ENCODE data around the gene EHD3.

EHD3 gene

DNA sequence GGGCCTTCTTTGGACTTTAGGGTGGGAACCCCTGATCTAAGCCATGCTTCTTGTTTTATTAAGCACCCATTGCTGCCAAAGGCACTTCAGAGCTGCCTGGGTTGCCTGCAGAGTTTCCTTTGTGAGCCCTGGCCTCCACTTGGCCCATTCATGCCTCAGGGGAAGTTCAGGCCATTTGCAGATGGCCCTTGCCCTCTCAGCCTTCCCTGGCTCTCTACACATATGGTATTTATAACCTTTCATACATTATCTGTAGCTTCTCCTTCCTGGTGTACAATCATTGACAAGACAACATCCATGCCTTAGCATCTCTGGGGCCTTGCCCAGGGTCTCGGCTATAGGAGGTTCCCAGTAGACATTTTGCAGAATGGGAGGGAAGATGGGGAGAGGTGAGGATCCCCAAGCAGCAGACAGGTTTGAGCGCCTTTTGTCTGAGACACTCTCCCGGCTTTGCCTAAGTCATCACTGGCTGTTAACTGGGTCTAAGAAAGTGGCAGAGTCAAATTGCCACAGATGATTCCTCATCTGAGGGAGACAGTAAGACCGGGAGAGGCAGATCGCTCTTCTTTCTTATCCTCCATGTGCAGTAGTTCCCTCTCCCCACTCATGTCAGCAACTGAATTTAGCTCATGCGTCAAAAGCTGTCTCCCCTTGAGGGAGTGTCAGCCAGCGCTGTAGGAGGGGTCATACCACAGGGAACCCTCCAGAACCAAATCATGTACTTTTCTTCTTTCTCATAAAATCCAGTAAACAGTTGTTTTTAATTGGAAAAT, 2.7 kb downstream of the EHD3 start:
- H3K9me3 ChIP-seq (ENCODE audit: control insufficient read depth, insufficient read depth, low read length): no peaks in the 10 kb centered on the region
- H3K36me3 ChIP-seq (ENCODE audit: insufficient read depth, low read length): no peaks in the 10 kb centered on the region
- no peak overlapping the region for H3K9ac ChIP-seq (ENCODE audit: low read depth, low read length)
- H3K4me1 ChIP-seq (ENCODE audit: insufficient read depth, low read length): peaks cover 12% of the 10 kb centered on the region

GRCh38 chr2:31237348-31238017, 3.5 kb downstream of the EHD3 start:
- no peak overlapping the region for H3K9ac ChIP-seq (ENCODE audit: low read depth, low read length)
- H3K4me1 ChIP-seq (ENCODE audit: insufficient read depth, low read length): peaks cover 12% of the 10 kb centered on the region
- H3K36me3 ChIP-seq (ENCODE audit: insufficient read depth, low read length): no peaks in the 10 kb centered on the region
- H3K9me3 ChIP-seq (ENCODE audit: control insufficient read depth, insufficient read depth, low read length): no peaks in the 10 kb centered on the region

DNA sequence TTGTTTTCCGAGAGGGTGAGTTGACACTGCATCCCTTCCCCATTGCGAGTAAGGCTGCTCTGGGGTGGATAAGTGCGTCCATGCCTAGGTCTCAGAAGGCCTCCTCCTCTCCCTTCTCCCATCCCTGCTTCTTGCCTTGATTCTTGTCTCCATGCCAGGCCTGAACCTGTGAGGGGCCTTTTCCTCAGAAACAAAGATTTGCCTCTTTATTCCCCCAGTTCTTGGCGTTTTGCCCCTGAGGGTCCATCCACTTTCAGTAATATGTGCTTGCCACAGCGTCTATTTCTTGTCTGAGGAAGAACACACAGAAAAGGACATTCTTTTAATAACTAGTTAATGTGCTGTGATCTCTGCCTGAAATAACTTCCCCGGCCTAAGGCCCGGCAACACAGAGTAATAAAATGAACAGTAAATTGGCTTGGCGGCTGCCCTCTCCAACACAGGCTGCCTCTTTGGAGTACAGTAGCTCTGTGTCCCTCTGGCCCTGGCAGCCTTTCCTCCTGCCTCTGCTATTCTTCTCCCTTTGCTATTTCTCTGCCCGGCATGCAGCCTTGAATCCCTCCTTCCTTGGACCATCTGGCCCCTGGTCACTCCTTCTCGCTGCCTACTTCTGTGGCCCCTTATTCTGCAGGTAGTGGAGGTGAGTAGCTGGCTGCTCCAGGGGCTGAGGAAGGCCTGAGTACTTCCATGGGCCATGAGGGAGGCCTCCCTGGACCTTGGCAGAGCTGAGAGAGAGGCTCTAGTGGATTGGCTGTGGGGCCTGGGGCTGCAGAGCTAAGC, 4.4 kb downstream of the EHD3 start:
- Histone ChIP-seq H3K4me1 (ENCODE audit: insufficient read depth, low read length) (peaks cover 8% of the 10 kb centered on the region; the same call in 1 of the 2 replicates), H3K9ac (ENCODE audit: low read depth, low read length) (no peak overlapping the region), H3K36me3 (ENCODE audit: insufficient read depth, low read length) (no peaks in the 10 kb centered on the region), H3K9me3 (ENCODE audit: control insufficient read depth, insufficient read depth, low read length) (no peaks in the 10 kb centered on the region)

- no peaks in the 10 kb centered on the region for H3K36me3 ChIP-seq (ENCODE audit: insufficient read depth, low read length)
- H3K9ac ChIP-seq (ENCODE audit: low read depth, low read length): no peak overlapping the region
- H3K9me3 ChIP-seq (ENCODE audit: control insufficient read depth, insufficient read depth, low read length): no peaks in the 10 kb centered on the region
- peaks cover 5% of the 10 kb centered on the region; the same call in 1 of the 2 replicates for H3K4me1 ChIP-seq (ENCODE audit: insufficient read depth, low read length)
Observed at GRCh38 chr2:31238906-31239592, 5.1 kb downstream of the EHD3 start.

- Histone ChIP-seq H3K9ac (ENCODE audit: low read depth, low read length) (no peak overlapping the region), H3K36me3 (ENCODE audit: insufficient read depth, low read length) (no peaks in the 10 kb centered on the region)
Observed at GRCh38 chr2:31239593-31240177, 5.7 kb downstream of the EHD3 start.

DNA sequence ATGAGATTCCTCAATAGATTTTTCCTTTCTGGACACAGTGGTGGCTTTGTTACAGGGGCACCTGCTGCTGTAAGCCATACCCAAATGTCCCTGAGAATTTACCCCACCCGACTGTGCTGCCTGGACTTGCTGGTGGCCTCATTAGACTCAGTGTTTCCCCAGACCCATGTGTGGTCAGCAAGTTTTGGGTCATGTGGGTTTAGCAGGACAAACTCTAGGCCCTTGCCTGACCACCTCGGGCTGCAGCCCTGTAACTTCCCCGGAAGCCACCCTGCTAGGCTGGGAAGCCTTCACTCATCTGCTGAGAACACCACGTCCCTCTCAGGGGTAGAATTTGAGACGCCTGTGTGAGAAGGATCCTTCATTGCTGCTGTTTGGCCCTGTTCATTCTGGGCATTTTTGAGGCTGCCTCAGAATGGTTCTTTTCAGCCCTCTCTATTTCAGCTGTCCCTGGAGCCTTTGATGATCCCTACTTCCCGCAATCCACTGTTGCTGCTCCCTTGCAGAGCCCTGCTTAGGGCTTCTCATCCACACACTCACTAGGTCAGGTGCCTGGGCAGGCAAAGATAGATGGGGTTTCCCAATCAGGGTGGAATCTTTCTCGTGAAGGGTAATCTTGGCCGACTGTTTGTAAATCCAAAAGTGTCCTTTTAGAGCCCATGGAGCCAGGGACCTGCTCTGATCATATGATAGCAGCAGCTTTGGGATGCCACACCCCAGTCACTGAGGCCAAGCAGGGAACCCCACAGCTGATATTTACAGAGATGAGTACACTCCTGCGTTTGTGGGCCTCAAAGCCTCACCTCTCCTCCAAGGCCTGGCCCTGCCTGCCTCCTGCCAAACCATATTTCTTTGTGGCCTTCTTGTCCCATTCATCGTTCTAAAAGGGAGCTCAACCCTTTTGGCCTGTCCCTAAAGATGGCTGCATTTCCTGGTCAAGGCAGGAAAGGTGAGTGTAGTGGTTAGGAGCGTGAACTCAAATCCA, 6.7 kb downstream of the EHD3 start:
- H3K9ac ChIP-seq (ENCODE audit: low read depth, low read length): no peak overlapping the region
- H3K9me3 ChIP-seq (ENCODE audit: control insufficient read depth, insufficient read depth, low read length): no peaks in the 10 kb centered on the region
- no peaks in the 10 kb centered on the region for H3K36me3 ChIP-seq (ENCODE audit: insufficient read depth, low read length)
- H3K4me1 ChIP-seq (ENCODE audit: insufficient read depth, low read length): peaks cover 4% of the 10 kb centered on the region; the same call in 1 of the 2 replicates

More at GRCh38 chr2:31239593-31240177, 5.7 kb downstream of the EHD3 start:
- Histone ChIP-seq H3K9me3 (ENCODE audit: control insufficient read depth, insufficient read depth, low read length) (no peaks in the 10 kb centered on the region), H3K4me1 (ENCODE audit: insufficient read depth, low read length) (peaks cover 5% of the 10 kb centered on the region; the same call in 1 of the 2 replicates)

- Histone ChIP-seq H3K36me3 (ENCODE audit: insufficient read depth, low read length) (no peaks in the 10 kb centered on the region), H3K4me1 (ENCODE audit: insufficient read depth, low read length) (no peaks in the 10 kb centered on the region; the same call in 1 of the 2 replicates), H3K9ac (ENCODE audit: low read depth, low read length) (no peak overlapping the region), H3K9me3 (ENCODE audit: control insufficient read depth, insufficient read depth, low read length) (no peaks in the 10 kb centered on the region)
Observed at GRCh38 chr2:31241625-31242270, 7.8 kb downstream of the EHD3 start.

GRCh38 chr2:31243053-31243452, 9.1 kb downstream of the EHD3 start:
- no peaks in the 10 kb centered on the region for H3K9me3 ChIP-seq (ENCODE audit: control insufficient read depth, insufficient read depth, low read length)
- H3K9ac ChIP-seq (ENCODE audit: low read depth, low read length): no peak overlapping the region
- H3K36me3 ChIP-seq (ENCODE audit: insufficient read depth, low read length): no peaks in the 10 kb centered on the region
- H3K4me1 ChIP-seq (ENCODE audit: insufficient read depth, low read length): no peaks in the 10 kb centered on the region; the same call in 1 of the 2 replicates

- H3K9me3 ChIP-seq (ENCODE audit: control insufficient read depth, insufficient read depth, low read length): no peaks in the 10 kb centered on the region
- H3K4me1 ChIP-seq (ENCODE audit: insufficient read depth, low read length): no peaks in the 10 kb centered on the region; the same call in 1 of the 2 replicates
- H3K9ac ChIP-seq (ENCODE audit: low read depth, low read length): no peak overlapping the region
- no peaks in the 10 kb centered on the region for H3K36me3 ChIP-seq (ENCODE audit: insufficient read depth, low read length)
Observed at GRCh38 chr2:31244101-31244500, 10.1 kb downstream of the EHD3 start.

DNA sequence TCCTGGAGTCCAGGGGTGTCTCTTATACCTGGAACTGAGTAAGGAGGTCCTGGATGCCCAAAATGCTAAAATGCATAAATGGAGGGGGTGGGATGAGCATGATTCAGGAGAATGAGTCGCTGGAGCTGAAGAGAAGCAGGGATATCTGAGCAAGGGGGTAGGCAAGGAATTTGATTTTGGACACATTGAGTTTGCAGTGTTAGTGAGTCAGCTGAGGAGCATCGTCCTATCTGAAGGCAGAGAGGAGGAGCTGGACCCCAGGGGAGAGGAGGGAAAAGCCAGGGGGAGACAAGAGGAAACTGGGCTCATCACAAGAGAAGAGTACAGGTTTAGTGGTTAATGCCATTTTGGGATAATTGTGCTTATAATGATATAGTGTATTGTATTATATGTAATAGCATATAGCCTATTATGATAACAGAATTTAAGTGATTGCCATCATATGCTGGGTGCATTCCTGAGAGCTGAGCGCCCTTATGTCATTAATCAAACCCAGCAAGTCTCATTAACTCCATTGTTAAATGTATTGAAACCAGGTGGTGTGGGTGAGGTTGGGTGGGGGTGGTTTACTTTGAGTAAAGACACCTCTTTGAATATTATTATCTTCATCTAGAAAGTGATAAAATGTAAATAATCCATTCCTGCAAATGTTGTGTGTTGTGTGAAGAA, 12.4 kb downstream of the EHD3 start:
- no peaks in the 10 kb centered on the region for H3K9me3 ChIP-seq (ENCODE audit: control insufficient read depth, insufficient read depth, low read length)
- no peaks in the 10 kb centered on the region for H3K4me1 ChIP-seq (ENCODE audit: insufficient read depth, low read length)
- H3K36me3 ChIP-seq (ENCODE audit: insufficient read depth, low read length): no peaks in the 10 kb centered on the region
- H3K9ac ChIP-seq (ENCODE audit: low read depth, low read length): no peak overlapping the region

DNA sequence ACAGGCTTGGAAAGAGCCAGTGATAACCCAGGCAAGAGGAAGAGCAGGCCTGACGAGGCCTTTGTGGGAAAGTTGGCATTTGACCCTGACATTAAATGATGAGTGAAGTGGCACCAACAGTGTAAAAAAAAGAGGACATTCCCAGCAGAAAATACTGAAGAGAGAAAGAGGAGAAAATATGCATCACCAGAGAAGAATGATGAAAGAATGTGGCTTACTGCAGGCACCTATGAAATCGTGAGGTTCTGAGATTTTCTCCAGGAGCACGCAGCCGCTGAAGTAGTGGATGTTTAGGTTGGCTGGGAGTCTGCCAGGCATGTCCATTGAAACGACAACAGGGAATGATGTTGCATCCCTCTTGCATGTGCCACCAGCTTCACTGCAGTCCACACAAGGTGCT, 13.8 kb downstream of the EHD3 start:
- no peaks in the 10 kb centered on the region for H3K4me1 ChIP-seq (ENCODE audit: insufficient read depth, low read length)
- H3K9me3 ChIP-seq (ENCODE audit: control insufficient read depth, insufficient read depth, low read length): no peaks in the 10 kb centered on the region
- no peak overlapping the region for H3K9ac ChIP-seq (ENCODE audit: low read depth, low read length)
- H3K36me3 ChIP-seq (ENCODE audit: insufficient read depth, low read length): no peaks in the 10 kb centered on the region

DNA sequence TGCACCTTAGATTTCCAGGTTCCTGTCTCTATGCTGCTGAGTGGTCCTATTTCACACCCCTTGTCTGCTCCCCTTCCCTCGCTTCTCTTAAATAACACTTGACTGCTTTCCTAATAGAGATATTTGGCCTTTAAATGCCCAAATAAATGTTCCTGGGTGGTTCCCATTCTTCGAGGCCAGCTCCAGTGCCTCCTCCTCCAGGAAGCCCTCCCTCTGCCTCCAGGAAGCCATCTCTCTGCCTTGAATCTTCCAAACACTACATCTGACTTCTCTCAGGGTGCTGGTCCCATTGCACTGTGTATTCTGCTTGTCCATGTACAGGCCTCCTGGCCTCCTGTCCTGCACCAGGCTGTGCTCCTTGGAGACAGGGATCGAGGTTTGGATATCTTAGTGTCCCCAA, 14.2 kb downstream of the EHD3 start:
- H3K36me3 ChIP-seq (ENCODE audit: insufficient read depth, low read length): no peaks in the 10 kb centered on the region
- no peaks in the 10 kb centered on the region for H3K9me3 ChIP-seq (ENCODE audit: control insufficient read depth, insufficient read depth, low read length)
- no peak overlapping the region for H3K9ac ChIP-seq (ENCODE audit: low read depth, low read length)
- no peaks in the 10 kb centered on the region for H3K4me1 ChIP-seq (ENCODE audit: insufficient read depth, low read length)

Measured in ES-I3 (cell line).